DMS153 (cell line): Measurements from ENCODE around the gene CEP162.
"Not testable (repeated sequence)": the region's sequence is repeated elsewhere in the genome, so short reads cannot be mapped to it uniquely, and the experiment has no call there.

Experiments used
- DNase-seq: peaks from one replicate; lab custom pipeline; 2025; lab: John Stamatoyannopoulos, UW

Gene CEP162

DNA sequence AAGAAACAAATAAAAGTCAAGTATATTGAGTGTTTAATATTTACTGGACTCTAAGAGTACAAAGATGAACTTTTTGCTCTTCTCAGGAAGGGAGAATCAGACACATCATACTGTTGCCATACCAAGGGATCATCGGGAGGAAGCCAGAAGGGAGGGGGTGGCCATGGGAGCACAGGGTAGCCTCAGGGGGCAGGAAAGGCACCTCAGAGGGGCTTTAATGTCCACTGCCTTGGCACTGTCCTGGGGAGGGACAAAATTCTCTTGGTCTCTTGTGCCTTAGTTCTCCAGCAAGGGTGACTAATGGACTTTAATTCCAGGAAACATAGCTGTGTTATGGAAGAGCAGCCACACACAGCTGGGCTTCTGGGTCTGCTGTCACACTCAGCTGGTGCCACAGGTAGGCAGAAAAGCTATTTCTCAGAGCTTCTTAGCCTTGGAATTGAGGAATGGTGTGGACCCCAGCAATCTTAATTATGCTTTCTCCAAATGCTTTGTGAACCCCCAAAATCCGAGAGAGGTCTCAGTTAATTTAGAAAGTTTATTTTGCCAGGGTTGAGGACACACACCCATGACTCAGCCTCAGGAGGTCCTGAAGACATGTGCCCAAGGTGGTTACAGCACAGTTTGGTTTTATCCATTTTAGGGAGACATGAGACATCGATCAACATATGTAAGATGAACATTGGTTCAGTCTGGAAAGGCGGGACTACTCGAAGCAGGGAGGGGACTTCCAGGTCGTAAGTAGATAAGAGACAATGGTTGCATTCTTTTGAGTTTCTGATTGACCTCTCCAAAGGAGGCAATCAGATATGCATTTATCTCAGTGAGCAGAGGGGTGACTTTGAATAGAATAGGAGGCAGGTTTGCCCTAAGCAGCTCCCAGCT is 140.7 kb downstream of the CEP162 start:
- DNase-seq, result no peak

- no peak for DNase-seq
Observed at GRCh38 chr6:84086056-84086455, 141.4 kb downstream of the CEP162 start.

GRCh38 chr6:84084705-84085104 is 142.7 kb downstream of the CEP162 start:
- not testable (repeated sequence) for DNase-seq

DNA sequence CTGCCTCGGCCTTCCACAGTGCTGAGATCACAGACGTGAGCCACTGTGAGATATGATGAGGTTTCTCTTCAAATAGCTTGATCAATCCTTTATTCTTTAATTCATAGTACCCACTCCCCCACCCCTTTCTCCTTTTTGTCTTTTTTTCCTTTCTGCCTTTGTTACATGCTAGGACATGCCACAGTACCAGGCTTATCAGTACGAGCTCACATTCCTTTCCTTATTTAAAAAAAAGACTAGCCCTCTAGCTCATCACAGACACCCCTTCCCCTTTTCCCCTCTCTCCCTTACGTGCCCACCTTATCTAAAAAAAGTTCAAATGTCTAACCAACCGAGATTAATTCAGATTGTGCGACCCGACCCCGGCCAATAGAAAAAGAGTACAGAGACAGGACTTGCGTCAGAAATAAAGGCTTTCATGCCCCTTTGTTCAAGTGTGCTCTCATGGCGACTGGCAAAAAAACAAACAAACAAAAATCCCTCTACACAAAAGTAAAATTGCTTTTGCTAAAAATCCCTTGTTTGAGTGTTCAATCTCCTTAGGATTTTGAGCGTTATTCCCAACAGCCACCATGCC is 144.7 kb downstream of the CEP162 start:
- peak; percentile 36 for DNase-seq

- no peak for DNase-seq
Observed at GRCh38 chr6:84081222-84081621, 146.2 kb downstream of the CEP162 start.

- DNase-seq, result no peak
Observed at GRCh38 chr6:84078335-84078734, 149.1 kb downstream of the CEP162 start.

DNA sequence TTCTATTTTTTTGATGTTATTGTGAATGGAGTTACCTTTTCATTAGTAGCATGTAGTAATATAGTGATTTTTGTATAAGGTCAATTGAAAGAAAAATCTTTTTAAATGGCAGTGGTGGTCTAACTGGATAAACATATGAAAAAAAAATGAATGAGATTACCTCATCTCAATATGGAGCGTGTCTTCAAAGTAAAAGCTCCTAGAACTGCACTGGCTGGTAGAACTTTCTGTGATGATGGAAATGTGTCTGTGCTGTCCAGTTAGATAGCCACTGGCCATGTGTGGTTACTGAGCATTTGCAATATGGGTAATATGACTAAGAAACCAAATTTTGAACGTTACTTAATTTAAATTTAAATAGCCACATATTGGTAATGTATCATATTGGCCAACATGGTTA is 149.8 kb downstream of the CEP162 start:
- DNase-seq, result no peak

DNA sequence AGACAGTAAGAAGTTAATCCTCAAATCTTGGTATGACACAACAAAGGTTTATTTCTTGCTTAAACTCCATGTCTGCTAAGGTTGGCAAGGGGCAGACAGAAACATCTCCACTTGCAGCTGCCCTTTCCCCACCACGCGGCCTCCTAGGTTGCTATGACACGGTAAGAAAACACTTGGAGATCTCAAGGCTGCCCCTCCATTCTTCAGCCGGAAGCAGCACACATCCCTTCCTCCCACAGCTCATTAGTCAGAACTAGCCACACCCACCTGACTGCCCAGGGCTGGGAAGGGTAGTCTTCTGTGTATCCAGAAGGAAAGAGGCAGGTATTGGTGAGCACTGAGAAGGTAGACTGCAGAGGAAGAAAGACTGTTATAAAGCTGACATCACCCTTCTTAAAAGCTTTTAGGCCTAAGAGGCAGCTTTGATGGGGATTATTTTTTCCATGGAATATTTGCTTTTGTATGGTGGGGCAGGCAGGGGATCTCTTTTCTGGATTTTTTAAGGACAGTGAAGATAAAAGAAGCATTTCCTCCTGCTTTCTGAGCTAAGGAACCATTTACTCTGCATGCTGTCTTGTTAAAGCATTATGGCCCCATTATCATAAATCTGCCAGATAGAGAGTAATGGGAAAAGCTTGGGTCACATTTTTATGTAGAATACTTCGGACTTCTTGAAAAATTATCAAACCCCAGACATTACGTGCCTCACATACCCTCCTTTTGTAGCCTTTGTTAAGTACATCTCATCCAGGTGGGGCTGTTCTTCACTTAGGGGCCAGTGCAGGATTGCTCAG is 152.3 kb downstream of the CEP162 start:
- peak; percentile 25 for DNase-seq
